22Rv1 (cell line): ENCODE measurements around the gene DPEP1.

ENCODE experiments used
- H3K27ac ChIP-seq: fragments of 450-650 bp; 2 replicates; pipeline ENCODE4 v1.5.1; 2017
- CTCF ChIP-seq: fragments of 450-650 bp; IDR thresholded peaks from 2 replicates; pipeline ENCODE4 v1.5.1; 2017; ENCODE audit warnings: mild to moderate bottlenecking
- ZFX ChIP-seq: fragments of 450-650 bp; IDR thresholded peaks from 2 replicates; pipeline ENCODE4 v1.6.1; 2017; ENCODE audit warnings: antibody characterized with exemption, borderline replicate concordance

Gene DPEP1

GRCh38 chr16:89613231-89613953 lies at the start of gene DPEP1:
Gene DPEP1 (plus strand): TSS chr16:89613642. CDS start chr16:89630411, 16,769 bp downstream.
- no peak for TF ChIP-seq ZFX
- TF ChIP-seq CTCF = no peak
- H3K27ac ChIP-seq = no peak within 1 kb of the TSS

GRCh38 chr16:89564476-89565255 lies 48.8 kb upstream of the DPEP1 start:
- TF ChIP-seq CTCF (no peak), ZFX (no peak)
- H3K27ac ChIP-seq = peak overlapping the region; percentile 93

- peak overlapping the region; percentile 93 for H3K27ac ChIP-seq
These were observed 48.3 kb upstream of the DPEP1 start for GRCh38 chr16:89565256-89565505.

GRCh38 chr16:89565506-89566372 lies 47.7 kb upstream of the DPEP1 start:
- H3K27ac ChIP-seq = peak overlapping the region; percentile 93
- peak; percentile 94 for TF ChIP-seq CTCF
- no peak for TF ChIP-seq ZFX

More at GRCh38 chr16:89565256-89565505, 48.3 kb upstream of the DPEP1 start:
- no peak for TF ChIP-seq CTCF
- no peak for TF ChIP-seq ZFX

GRCh38 chr16:89567656-89568594 lies 45.5 kb upstream of the DPEP1 start:
- TF ChIP-seq CTCF = no peak
- TF ChIP-seq ZFX = no peak

GRCh38 chr16:89569506-89570341 lies 43.7 kb upstream of the DPEP1 start:
- no peak for TF ChIP-seq ZFX
- no peak for TF ChIP-seq CTCF
- H3K27ac ChIP-seq = no peak overlapping the region

More at GRCh38 chr16:89567656-89568594, 45.5 kb upstream of the DPEP1 start:
- H3K27ac ChIP-seq = no peak overlapping the region
